Measurements from ENCODE around the gene NOL4L. TPM values are rescaled to one million over a fixed set of nuclear protein-coding genes. Genes with fewer than 3 reads are reported as not detected.

NOL4L gene
- total RNA-seq (2014; rRNA removed; shearing (Covaris generic)) (32.8 and 38.8 TPM in 2 replicates), polyA plus RNA-seq (2016; fragmentation: Nextera tagmentation; extraction: Ambion mirVana) (36.7 and 39.2 TPM in 2 replicates)
- long read RNA-seq, full-length matches to known transcripts: 4 of 11 reads
- long read RNA-seq, partial matches to known transcripts: 3 of 11 reads
- long read RNA-seq, other reads (novel, unspliced or antisense): 4 of 11 reads

- no peaks in the 10 kb centered on the region for H3K36me3 ChIP-seq (ENCODE audit: insufficient read depth)
- H3K27me3 Mint-ChIP-seq (ENCODE audit: insufficient read depth, low read depth, poor library complexity): peaks cover 33% of the 10 kb centered on the region
- DNase-seq (ENCODE audit: low spot score) (peak; percentile 69), ATAC-seq (peak; percentile 1; the same call in 2 of the 3 replicates)
- peak within 1 kb of the TSS; percentile 99 for H2AFZ ChIP-seq
- no peaks in the 10 kb centered on the region for H4K20me1 ChIP-seq (replicated peaks; ENCODE audit: insufficient read depth)
- peak within 1 kb of the TSS; percentile 100 for H3K4me2 ChIP-seq
- H3K4me1 ChIP-seq (ENCODE audit: insufficient read depth): peaks cover 31% of the 10 kb centered on the region
- peak within 1 kb of the TSS; percentile 75 for H3K4me3 Mint-ChIP-seq
- H3K4me1 Mint-ChIP-seq: peaks cover 25% of the 10 kb centered on the region
- H3K36me3 Mint-ChIP-seq (ENCODE audit: low read depth): no peaks in the 10 kb centered on the region; the same call in 2 of the 3 replicates
- TF ChIP-seq CREB1 (CRISPR knock-in tag; IDR thresholded peaks at IDR 0.05; ENCODE audit: low read depth) (no peak), ZNF114 (CRISPR knock-in tag; IDR thresholded peaks at IDR 0.05) (no peak), NANOG (IDR thresholded peaks at IDR 0.05; ENCODE audit: borderline replicate concordance) (no peak), ZNF331 (CRISPR knock-in tag; IDR thresholded peaks at IDR 0.05; ENCODE audit: low read depth) (no peak), ETS1 (IDR thresholded peaks at IDR 0.05) (no peak), JUNB (IDR thresholded peaks at IDR 0.05; ENCODE audit: unreplicated experiment) (no peak), ZNF462 (CRISPR knock-in tag; IDR thresholded peaks at IDR 0.05) (no peak), EZH2phosphoT487 (IDR thresholded peaks at IDR 0.05; ENCODE audit: unreplicated experiment) (no peak), STAT1 (IDR thresholded peaks at IDR 0.05; ENCODE audit: unreplicated experiment) (no peak), REST (IDR thresholded peaks at IDR 0.05; ENCODE audit: unreplicated experiment) (no peak)
- peak within 1 kb of the TSS; percentile 6; the same call in 1 of the 2 replicates for H3K27ac Mint-ChIP-seq
- H3K27ac ChIP-seq (ENCODE audit: low read depth): no peak within 1 kb of the TSS
- H3K79me2 ChIP-seq (replicated peaks; ENCODE audit: insufficient read depth): no peaks in the 10 kb centered on the region
- no peaks in the 10 kb centered on the region for H3K9me3 Mint-ChIP-seq
- H3F3A ChIP-seq (replicated peaks; ENCODE audit: low read depth): peaks cover 35% of the 10 kb centered on the region
- H3K4me3 ChIP-seq: peak within 1 kb of the TSS; percentile 82
- no peaks in the 10 kb centered on the region for H3K9me2 ChIP-seq (ENCODE audit: insufficient read depth)
- peaks cover 54% of the 10 kb centered on the region for H3K27me3 ChIP-seq (ENCODE audit: insufficient read depth)
These were observed at the start of gene NOL4L for GRCh38 chr20:32585011-32585585. TSS of gene NOL4L (minus strand) at chr20:32585333. CDS start at chr20:32584890, 443 bp downstream.

Data from GM23338 (cell line).